ENCODE data around the gene LURAP1L. TPM values are rescaled to one million over a fixed set of nuclear protein-coding genes. Genes with fewer than 3 reads are reported as not detected.

The LURAP1L gene
- total and polyA plus RNA-seq, 9 of the 15 experiments (the other 6 are each of a cell fraction or from before 2014, with no cell fraction given): 0.06 to 0.28 (median 0.07) TPM; not detected in 4

DNA sequence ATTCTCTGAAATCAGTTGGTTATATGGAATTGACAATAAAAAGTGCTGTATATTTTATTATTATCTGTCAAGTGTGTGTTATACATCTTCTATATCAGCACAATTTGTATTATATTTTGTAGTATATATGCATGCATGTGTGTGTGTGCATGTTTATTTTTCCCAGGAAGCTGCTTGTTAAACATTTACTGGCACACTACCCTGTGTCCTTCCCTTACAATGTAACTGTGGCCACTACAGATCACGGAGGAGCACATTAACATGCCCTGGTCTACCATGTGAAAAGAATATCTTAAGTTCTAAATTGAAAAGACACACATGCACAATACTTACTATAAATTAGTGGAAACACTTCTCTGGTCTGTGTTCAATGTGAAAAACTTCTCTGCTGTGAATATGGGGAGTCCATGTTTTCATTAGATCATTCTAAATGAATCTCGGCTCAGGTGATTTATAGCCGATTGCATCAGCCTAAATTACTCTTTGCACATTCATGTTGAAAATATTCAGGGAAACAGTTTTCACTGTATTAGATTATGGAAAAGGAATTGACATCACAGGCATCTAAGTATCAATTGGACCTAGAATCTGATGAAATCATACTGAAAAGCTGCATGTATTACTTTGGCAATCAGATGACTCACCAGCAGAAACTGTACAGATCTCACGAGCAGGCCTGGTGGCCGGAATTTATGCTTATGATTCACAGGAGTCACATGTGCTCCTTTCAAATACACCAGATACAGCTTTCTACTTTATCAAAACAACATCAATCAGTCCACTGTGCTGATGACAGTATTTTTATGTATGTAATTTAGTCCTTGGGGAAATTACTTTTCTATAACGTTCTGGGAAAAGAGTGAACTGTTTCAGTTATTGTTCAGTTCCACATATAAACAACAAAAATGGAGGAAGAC is 39.4 kb downstream of the LURAP1L start:
- WGBS (ENCODE audit: insufficient coverage, low coverage, missing lambda C conversion rate): 14% methylated on average over 6 of the region's 6 CpGs
- intact Hi-C loops (cut with micrococcal nuclease) (no loop called here), in situ Hi-C loops (cut with MboI) (no loop called here)
- Histone ChIP-seq H3K4me2 (ENCODE audit: insufficient read depth, low read length) (no peak overlapping the region), H3K9me1 (ENCODE audit: control insufficient read depth, insufficient read depth, low read length) (no peaks in the 10 kb centered on the region), H3K9me3 (replicated peaks; ENCODE audit: control insufficient read depth, insufficient read depth, low read depth, low read length) (no peaks in the 10 kb centered on the region), H4K20me1 (replicated peaks; ENCODE audit: control insufficient read depth, insufficient read depth, low read length) (no peaks in the 10 kb centered on the region), H3K79me2 (ENCODE audit: control insufficient read depth, insufficient read depth, low read length) (no peaks in the 10 kb centered on the region), H2AFZ (ENCODE audit: low read depth, low read length) (no peak overlapping the region), H3K4me3 (no peak overlapping the region), H3K27ac (ENCODE audit: extremely low read depth, low read depth, low read length) (no peak overlapping the region), H3K4me1 (replicated peaks in 1 of 2; ENCODE audit: control insufficient read depth in 2 of 2, insufficient read depth in 2 of 2, low read length in 2 of 2) (no peaks in the 10 kb centered on the region), H3K36me3 (ENCODE audit: control insufficient read depth, insufficient read depth, low read length) (no peaks in the 10 kb centered on the region), H3K9ac (ENCODE audit: insufficient read depth in 1 of 2, low read depth in 2 of 2, low read length in 2 of 2) (no peak overlapping the region), H3K27me3 (ENCODE audit: control insufficient read depth in 2 of 2, insufficient read depth in 2 of 2, low read length in 2 of 2) (no peaks in the 10 kb centered on the region)
- ChIA-PET CTCF (ENCODE audit: low intra/inter-chr PET ratio) (interaction anchor here (0.6 kb wide), 1 partner anchor 110 kb away, joined by 3 read pairs; no protein-coding TSS in a partner anchor), POLR2A (no interaction called here)
- DNase-seq (ENCODE audit: extremely low read depth in 1 of 4, low spot score in 3 of 4) (peak in 1 of 4 experiments; percentile 6), ATAC-seq (0 out of 3 replicates have a peak, but pooled peaks have one; percentile 32), FAIRE-seq (no peak)
- BruUV-seq (replicated peaks): no TSS peak
- TF ChIP-seq ZNF586 (CRISPR knock-in tag; conservative IDR thresholded peaks at IDR 0.05) (no peak), BDP1 (IDR thresholded peaks at IDR 0.05; ENCODE audit: insufficient read depth, insufficient read length) (no peak), NFE2 (IDR thresholded peaks at IDR 0.05; ENCODE audit: low read depth) (no peak), EP400 (IDR thresholded peaks at IDR 0.05) (no peak), ATF1 (CRISPR knock-in tag; IDR thresholded peaks at IDR 0.05) (no peak), ATF1 (tag; IDR thresholded peaks at IDR 0.05) (0 out of 2 replicates have a peak, but pooled peaks have one; percentile 17), ZNF124 (CRISPR knock-in tag; IDR thresholded peaks at IDR 0.05) (no peak), PHB (CRISPR knock-in tag; IDR thresholded peaks at IDR 0.05) (no peak), YBX1 (IDR thresholded peaks at IDR 0.05) (no peak), CHD4 (IDR thresholded peaks at IDR 0.05; ENCODE audit: insufficient read depth, insufficient replicate concordance, low read depth, low read length, poor library complexity, severe bottlenecking) (no peak), NELFE (IDR thresholded peaks at IDR 0.05; ENCODE audit: insufficient read depth, insufficient read length) (no peak), ZNF766 (CRISPR knock-in tag; conservative IDR thresholded peaks at IDR 0.05) (no peak), ELF4 (CRISPR knock-in tag; IDR thresholded peaks at IDR 0.05) (no peak), HMGN3 (IDR thresholded peaks at IDR 0.05; ENCODE audit: borderline replicate concordance, extremely low read depth, insufficient read length, low read depth, low read length) (no peak), TCFL5 (CRISPR knock-in tag; conservative IDR thresholded peaks at IDR 0.05) (no peak)
- TF ChIP-seq, protein P1, sequence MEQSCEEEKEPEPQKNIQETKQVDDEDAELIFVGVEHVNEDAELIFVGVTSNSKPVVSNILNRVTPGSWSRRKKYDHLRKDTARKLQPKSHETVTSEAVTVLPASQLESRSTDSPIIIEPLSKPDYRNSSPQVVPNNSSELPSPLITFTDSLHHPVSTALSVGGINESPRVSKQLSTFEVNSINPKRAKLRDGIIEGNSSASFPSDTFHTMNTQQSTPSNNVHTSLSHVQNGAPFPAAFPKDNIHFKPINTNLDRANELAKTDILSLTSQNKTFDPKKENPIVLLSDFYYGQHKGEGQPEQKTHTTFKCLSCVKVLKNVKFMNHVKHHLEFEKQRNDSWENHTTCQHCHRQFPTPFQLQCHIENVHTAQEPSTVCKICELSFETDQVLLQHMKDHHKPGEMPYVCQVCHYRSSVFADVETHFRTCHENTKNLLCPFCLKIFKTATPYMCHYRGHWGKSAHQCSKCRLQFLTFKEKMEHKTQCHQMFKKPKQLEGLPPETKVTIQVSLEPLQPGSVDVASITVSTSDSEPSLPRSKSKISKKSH (CRISPR knock-in tag; IDR thresholded peaks at IDR 0.05): no peak
- TF ChIP-seq, protein P2, sequence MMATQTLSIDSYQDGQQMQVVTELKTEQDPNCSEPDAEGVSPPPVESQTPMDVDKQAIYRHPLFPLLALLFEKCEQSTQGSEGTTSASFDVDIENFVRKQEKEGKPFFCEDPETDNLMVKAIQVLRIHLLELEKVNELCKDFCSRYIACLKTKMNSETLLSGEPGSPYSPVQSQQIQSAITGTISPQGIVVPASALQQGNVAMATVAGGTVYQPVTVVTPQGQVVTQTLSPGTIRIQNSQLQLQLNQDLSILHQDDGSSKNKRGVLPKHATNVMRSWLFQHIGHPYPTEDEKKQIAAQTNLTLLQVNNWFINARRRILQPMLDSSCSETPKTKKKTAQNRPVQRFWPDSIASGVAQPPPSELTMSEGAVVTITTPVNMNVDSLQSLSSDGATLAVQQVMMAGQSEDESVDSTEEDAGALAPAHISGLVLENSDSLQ (IDR thresholded peaks at IDR 0.05): peak; percentile 29; the same call in 1 of the 2 replicates
